SKM-1 (cell line): ENCODE data around the gene ALK.

Experiments
- DNase-seq: peaks from one replicate; lab custom pipeline; 2025; ENCODE audit not compliant: unreplicated experiment; lab: John Stamatoyannopoulos, UW

ALK gene

GRCh38 chr2:29921560-29921915, at the start of gene ALK:
ALK (minus strand) TSS chr2:29921586; CDS start chr2:29920659, 927 bp downstream.
- peak; percentile 2 for DNase-seq

- DNase-seq: no peak
Measured at GRCh38 chr2:29966266-29966665, 44.9 kb upstream of the ALK start.

GRCh38 chr2:29963972-29964570, 42.7 kb upstream of the ALK start:
- DNase-seq: no peak

- no peak for DNase-seq
Measured at GRCh38 chr2:29962922-29963321, 41.5 kb upstream of the ALK start.

- no peak for DNase-seq
Measured at GRCh38 chr2:29954316-29954715, 32.9 kb upstream of the ALK start.

GRCh38 chr2:29952973-29953372, 31.6 kb upstream of the ALK start:
- DNase-seq: no peak

DNA sequence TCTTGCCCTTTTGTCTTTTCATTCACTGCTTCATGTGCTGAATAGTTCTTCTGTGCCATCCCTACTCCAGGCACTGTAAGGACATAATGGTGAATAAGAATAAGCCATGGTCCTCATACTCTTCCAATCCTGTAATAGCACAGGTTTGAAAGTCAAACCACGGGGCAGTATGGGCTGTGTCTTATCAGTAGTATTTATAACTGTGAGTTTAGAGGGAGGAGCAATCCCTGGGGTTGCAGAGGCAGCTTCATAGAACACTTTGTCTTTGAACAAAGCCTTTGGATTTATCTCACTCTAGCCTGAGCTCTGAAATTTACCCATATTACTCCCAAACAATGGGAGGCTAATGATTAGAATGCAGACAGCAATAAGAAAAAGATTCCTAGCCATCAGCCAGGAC, 30.2 kb upstream of the ALK start:
- DNase-seq: no peak

DNA sequence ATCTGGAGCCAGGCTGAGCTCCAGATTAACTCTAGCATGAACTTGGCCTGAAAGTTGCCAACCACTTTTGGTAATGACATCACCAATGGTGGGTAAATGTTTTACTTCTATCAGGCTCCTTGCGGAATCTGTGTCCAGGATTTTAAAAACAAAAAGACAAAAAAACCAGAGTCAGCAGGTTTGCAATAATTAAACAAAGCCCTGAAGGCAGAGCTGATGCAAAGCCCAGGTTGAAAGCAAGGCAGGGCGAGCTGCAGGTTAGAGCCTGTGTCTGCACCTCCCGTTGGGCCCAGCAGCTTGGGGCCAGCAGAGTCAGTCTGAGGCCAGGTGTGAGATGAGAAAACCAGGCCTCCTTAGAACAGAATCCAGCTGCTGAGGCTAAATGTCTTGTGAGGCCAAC, 29.1 kb upstream of the ALK start:
- no peak for DNase-seq

- no peak for DNase-seq
Measured at GRCh38 chr2:29949042-29949441, 27.7 kb upstream of the ALK start.

DNA sequence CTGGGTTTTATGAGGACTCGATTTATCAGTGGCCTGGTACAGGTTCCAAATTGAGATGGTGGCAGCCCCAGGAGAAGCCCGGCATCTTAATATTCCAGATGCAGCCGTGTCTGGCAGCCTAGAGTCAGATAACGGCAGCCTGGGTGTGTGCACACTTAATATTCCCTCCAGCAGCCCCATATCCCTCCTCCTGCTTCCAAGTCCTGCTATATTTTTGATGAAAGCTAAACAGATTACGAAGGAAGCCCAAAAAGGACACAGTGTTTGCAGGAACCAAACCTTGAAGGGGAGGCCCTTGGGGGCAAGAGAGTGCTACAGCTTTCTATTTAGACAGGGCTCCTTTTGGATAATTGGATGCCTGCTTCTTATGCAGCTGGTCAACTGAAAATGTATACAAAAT, 25.1 kb upstream of the ALK start:
- no peak for DNase-seq

GRCh38 chr2:29942711-29943110, 21.3 kb upstream of the ALK start:
- no peak for DNase-seq

DNA sequence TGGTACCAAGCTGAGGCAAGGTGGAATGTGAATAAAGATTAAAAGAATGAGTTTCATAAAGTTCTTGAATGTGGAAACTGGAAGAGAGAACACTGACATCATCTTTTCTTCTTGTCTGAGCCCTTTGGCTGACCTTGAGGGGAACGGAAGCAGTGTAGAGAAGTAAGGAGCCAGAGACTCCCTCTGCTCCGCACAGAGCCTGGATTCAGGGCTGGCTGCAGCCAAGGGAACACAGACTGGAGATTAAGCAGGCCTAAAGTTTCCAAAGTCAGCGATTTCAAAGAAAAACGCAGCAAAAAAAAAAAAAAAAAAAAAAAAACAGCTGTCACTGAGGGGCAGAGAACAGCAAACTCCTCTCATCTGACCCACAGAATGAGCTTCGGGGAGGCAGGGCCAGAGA, 19.3 kb upstream of the ALK start:
- DNase-seq: no peak

GRCh38 chr2:29936020-29936419, 14.6 kb upstream of the ALK start:
- DNase-seq: no peak

DNA sequence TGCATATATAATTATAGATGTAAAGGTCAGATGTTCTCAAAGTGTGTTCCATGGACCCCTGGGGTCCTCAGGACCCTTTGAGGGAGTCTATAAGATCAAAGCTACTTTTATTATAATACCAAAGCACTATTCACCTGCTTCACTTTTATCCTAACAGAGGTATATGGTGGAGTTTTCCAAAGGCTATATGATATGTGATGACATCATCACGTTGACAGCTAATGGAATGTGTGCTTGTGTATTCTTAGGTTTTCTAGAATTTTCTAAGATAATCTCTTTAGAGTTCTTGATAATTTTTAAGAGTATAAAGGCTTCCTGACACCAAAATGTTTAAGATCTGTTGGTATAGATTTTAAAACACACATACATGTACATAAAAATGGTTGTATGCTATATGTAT, 10.4 kb upstream of the ALK start:
- DNase-seq: no peak

DNA sequence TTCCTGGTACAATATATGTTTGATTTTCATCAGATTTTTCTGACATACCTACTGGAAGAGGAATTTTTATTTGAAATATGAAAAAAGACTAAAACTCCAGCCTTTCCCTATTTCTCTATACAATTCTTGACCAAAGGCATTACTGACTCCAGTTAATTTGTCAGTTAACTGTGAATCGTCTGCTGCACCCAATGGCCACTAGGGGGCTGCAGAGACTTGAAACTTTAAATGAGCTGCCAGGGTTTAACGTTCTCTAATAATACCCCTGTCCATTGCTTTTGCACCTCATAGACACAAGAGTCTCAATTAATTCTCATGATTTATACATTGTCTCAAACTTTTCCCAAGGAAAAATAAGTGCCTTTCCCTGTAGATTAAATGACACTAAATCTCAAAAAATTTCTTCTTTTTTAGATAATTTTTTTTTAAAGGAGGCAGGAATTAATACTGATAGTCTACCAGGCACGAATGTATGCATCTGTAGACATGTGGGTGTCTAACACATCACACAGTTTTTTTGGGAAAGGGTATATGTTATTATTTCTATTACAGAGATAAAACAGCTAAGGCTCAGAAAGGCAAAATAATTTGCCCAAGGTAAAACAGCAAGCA, 1.8 kb upstream of the ALK start:
- DNase-seq: peak; percentile 10

DNA sequence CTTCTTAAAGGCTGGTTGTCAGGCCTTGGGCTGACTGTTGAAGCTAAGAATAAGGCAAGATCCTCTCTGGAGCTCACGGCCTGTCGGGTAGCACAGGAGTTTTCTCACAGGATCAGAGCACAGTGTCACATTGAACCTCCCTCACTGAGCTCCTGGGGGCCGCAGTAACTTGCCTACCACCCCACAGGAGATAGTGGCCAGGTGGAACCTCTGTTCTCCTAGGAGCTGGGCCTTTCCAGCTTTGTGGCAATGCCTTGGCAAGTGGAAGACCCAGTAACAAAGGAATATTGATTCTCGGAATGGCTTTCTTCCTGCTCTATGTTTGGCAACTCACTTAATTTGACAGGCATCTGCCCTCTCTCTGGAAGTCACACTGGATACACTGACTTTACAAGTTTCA, 1.2 kb upstream of the ALK start:
- no peak for DNase-seq

DNA sequence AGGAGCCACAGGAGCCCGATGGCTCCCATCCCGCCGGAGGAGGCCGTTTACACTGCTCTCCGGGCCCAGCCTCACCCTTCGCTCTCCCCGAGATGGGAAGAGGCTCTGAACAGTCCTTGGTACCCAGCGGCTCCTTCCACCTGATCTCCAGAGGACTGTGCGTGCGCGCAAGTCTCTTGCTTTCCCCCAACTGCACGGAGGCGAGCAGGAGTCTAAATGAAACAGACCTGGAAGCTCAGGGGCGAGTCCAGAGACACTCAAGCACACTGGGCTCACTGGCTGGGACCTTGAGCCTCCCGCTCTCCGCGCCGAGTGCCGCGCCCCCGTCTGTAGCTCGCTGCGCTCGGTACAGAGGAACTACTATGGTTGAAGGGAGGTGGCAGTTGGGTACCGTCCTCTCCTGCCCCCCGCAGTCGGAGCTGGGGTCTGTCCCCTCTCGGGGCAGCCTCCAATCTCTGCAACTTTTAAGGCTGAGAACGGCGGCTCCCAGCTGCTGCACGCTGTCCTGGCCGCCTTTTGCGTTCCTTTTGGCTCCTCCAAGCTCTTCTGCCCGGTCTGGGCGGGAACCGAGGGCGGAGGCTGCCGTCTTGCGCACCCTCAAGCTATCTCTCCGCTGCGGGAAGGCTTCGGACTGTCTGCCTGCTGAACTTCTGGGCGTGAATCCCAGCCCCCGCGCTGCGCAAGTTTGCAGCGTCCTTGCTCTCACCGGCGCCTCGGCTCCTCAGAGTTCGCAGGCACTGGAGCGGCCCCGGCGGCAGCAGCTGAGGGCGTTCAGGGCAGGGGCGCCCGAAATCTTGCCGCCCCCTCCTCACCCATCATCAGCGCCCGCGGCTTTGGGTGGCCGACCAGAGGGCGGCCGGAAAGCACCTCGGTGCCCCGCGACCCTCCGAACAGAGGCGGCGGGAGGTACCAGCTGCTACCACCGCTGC, 491 bp downstream of the ALK start:
- no peak for DNase-seq

DNA sequence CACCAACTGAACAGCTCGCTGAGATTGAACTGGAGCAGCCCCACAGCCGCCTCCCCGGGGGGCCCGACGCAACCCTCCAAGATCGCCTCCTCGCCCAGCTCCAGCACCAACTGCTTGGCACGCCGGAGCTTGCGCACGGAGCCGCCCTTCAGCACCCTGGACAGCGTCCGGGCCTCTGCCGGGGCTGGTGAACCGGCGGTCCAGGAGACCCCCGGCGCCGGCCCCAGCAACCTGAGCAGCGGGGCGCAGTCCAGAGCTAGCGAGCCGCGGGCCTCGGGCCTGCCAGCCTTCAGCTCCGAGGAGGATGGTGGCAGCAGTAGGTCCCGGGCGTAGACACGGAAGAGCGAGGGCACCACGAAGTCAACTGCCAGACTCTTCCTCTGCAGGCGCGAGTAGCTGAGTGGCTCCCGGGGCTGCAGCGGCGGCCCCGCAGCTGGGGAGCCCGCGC, 1.2 kb downstream of the ALK start:
- no peak for DNase-seq

DNA sequence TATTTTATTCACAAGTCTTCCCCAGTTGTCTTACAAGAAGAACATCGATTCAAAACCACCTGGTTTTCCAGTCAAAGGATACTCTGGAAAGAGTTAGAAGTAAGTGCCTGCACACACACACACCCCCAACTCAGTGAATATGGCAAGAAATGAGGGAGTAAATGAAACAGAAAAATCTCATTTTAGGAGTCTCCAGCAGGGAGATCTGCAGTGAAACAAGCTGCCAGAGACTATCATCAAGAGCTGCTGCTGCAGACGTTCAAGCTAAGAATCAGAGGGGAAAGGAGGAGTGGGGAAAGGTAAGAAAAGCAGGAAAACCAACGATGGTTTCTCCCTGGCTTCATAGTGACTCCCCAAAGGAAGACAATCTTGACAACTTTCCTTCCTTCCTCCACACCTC, 2.4 kb downstream of the ALK start:
- no peak for DNase-seq

DNA sequence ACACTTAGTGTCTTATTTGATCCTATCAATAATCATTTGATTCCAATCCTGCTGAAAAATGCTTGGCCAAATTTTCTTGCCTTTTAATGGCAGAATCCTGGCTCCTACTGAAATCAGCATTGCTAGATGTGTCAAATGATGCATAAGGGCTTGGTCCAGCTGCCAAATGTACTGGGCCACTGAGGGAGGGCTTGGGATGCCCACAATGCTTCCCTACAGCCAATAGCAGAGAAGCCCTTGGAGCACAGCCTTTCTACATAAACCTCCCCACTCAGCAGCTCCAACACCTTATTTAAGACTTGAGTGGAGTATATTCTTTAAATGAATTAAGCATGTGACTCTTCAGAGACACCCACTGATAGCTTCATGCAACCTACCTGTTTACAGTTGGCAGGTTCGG, 3.6 kb downstream of the ALK start:
- DNase-seq: no peak

- no peak for DNase-seq
Measured at GRCh38 chr2:29916571-29916970, 4.8 kb downstream of the ALK start.

- DNase-seq: no peak
Measured at GRCh38 chr2:29910960-29911359, 10.4 kb downstream of the ALK start.
